GM10248 (cell line): ENCODE results near the gene WNT7A.

Experiments used
- CTCF ChIA-PET: fragments of 300-600 bp; sonication (Branson Sonifier 250); formaldehyde crosslinking; extraction: SDS; loops from one replicate; lab custom pipeline; 2021; ENCODE audit warnings: antibody characterized with exemption; lab: Yijun Ruan, JAX
- POLR2A ChIA-PET: fragments of 350-650 bp; sonication (Branson Sonifier 250); formaldehyde crosslinking; extraction: SDS; loops from one replicate; lab custom pipeline; 2020; ENCODE audit warnings: antibody characterized with exemption; lab: Yijun Ruan, JAX
- DNase-seq: peaks from one replicate; pipeline ENCODE4 v3.0.0; 2012; ENCODE audit errors: extremely low spot score
- CTCF ChIP-seq: IDR thresholded peaks from 2 replicates; pipeline ENCODE4 v1.5.1; 2012; ENCODE audit warnings: mild to moderate bottlenecking, low read depth; ENCODE audit errors: extremely low read depth, missing control alignments, control extremely low read depth

WNT7A gene

GRCh38 chr3:13891492-13892073, 11.7 kb upstream of the WNT7A start:
- no peak for DNase-seq
- ChIA-PET CTCF (interaction anchor here (1.0 kb wide), 1 partner anchor 242 kb away, joined by 3 read pairs; no protein-coding TSS in a partner anchor), POLR2A (no interaction called here)
- TF ChIP-seq CTCF = no peak

GRCh38 chr3:13891017-13891392, 11.1 kb upstream of the WNT7A start:
- no peak for TF ChIP-seq CTCF
- POLR2A ChIA-PET = no interaction called here
- CTCF ChIA-PET = interaction anchor here (1.0 kb wide), 1 partner anchor 241 kb away, joined by 3 read pairs; no protein-coding TSS in a partner anchor
- no peak for DNase-seq

- ChIA-PET CTCF (interaction anchor here (1.7 kb wide), 1 partner anchor 13 kb away, joined by 3 read pairs; no protein-coding TSS in a partner anchor), POLR2A (no interaction called here)
- no peak for TF ChIP-seq CTCF
- DNase-seq = no peak
Measured at GRCh38 chr3:13890377-13891016, 10.6 kb upstream of the WNT7A start.

- POLR2A ChIA-PET = no interaction called here
- CTCF ChIA-PET = interaction anchor here (1.0 kb wide), 1 partner anchor 236 kb away, joined by 3 read pairs; no protein-coding TSS in a partner anchor
- no peak for DNase-seq
Measured at GRCh38 chr3:13888576-13888975, 8.7 kb upstream of the WNT7A start.

GRCh38 chr3:13887495-13888300, 7.8 kb upstream of the WNT7A start:
- CTCF ChIA-PET = interaction anchor here (1.0 to 2.3 kb wide), 3 partner anchors 229 to 653 kb away, joined by 3 to 15 read pairs (median 3); no protein-coding TSS in a partner anchor
- DNase-seq = no peak
- TF ChIP-seq CTCF = no peak
- POLR2A ChIA-PET = no interaction called here

More at GRCh38 chr3:13888576-13888975, 8.7 kb upstream of the WNT7A start:
- TF ChIP-seq CTCF = no peak

GRCh38 chr3:13886593-13887129, 6.8 kb upstream of the WNT7A start:
- ChIA-PET CTCF (interaction anchor here (0.7 to 2.3 kb wide), 9 partner anchors 10 to 652 kb away, joined by 3 to 15 read pairs (median 3); no protein-coding TSS in a partner anchor), POLR2A (no interaction called here)
- TF ChIP-seq CTCF = no peak

More at GRCh38 chr3:13886593-13887129, 6.8 kb upstream of the WNT7A start:
- no peak for DNase-seq
